OCI-LY3 (cell line): ENCODE data around the gene DHRSX.
"Not testable (repeated sequence)": the region's sequence is repeated elsewhere in the genome, so short reads cannot be mapped to it uniquely, and the experiment has no call there.

Experiments used
- H2AFZ ChIP-seq: fragments of 200-600, 300-600 bp; shearing (Covaris generic); 2 replicates; pipeline ENCODE4 v1.6.0; 2014; ENCODE audit warnings: antibody characterized with exemption, low read depth, low read length
- H3K27ac ChIP-seq: fragments of 200-600, 300-600 bp; sonication (generic); 2 replicates; pipeline ENCODE4 v1.5.1; 2014; ENCODE audit warnings: mild to moderate bottlenecking, low read length, moderate library complexity, mixed read lengths
- H3K27me3 ChIP-seq: fragments of 200-600, 300-600 bp; sonication (generic); 2 replicates; pipeline ENCODE4 v1.6.1; 2014; ENCODE audit warnings: low read depth, low read length, mixed read lengths
- H3K36me3 ChIP-seq: fragments of 200-600, 300-600 bp; sonication (generic); replicated peaks from 2 replicates; pipeline ENCODE3; 2014; ENCODE audit warnings: low read depth, low read length, mixed read lengths
- H3K4me1 ChIP-seq: fragments of 300-600, 200-600 bp; sonication (generic); 2 replicates; pipeline ENCODE4 v1.6.1; 2014; ENCODE audit warnings: low read length, mixed read lengths
- H3K4me2 ChIP-seq: fragments of 200-600, 300-600 bp; sonication (generic); 2 replicates; pipeline ENCODE4 v1.6.1; 2014; ENCODE audit warnings: low read length, mixed read lengths
- H3K4me3 ChIP-seq: fragments of 300-600, 200-600 bp; sonication (generic); 2 replicates; pipeline ENCODE4 v1.5.1; 2014; ENCODE audit warnings: antibody characterized with exemption, mild to moderate bottlenecking, low read length, moderate library complexity
- H3K79me2 ChIP-seq: fragments of 300-600, 200-600 bp; shearing (Covaris generic); 2 replicates; pipeline ENCODE4 v1.6.1; 2014; ENCODE audit warnings: mild to moderate bottlenecking, low read length, mixed read lengths
- H3K9ac ChIP-seq: fragments of 300-600, 200-600 bp; shearing (Covaris generic); 2 replicates; pipeline ENCODE4 v1.6.0; 2014; ENCODE audit warnings: mild to moderate bottlenecking, low read length, moderate library complexity
- H3K9me3 ChIP-seq: fragments of 200-600, 300-600 bp; shearing (Covaris generic); 2 replicates; pipeline ENCODE4 v1.6.1; 2014; ENCODE audit warnings: low read length, mixed read lengths; ENCODE audit not compliant: insufficient read depth
- H4K20me1 ChIP-seq: fragments of 200-600, 300-600 bp; sonication (generic); 2 replicates; pipeline ENCODE4 v1.6.1; 2016; ENCODE audit warnings: low read length, mixed read lengths; ENCODE audit not compliant: insufficient read depth
- EZH2phosphoT487 ChIP-seq: fragments of 200-600 bp; shearing (Covaris generic); IDR thresholded peaks from 2 replicates; pipeline ENCODE4 v1.6.1; 2018; ENCODE audit warnings: antibody characterized with exemption, mixed run types, low read depth
- TF ChIP-seq, protein P1 (sequence below): fragments of 200-600, 300-600 bp; sonication (generic); IDR thresholded peaks from 2 replicates; pipeline ENCODE4 v1.5.1; 2014; ENCODE audit warnings: antibody characterized with exemption, low read length, low read depth

The DHRSX gene

DNA sequence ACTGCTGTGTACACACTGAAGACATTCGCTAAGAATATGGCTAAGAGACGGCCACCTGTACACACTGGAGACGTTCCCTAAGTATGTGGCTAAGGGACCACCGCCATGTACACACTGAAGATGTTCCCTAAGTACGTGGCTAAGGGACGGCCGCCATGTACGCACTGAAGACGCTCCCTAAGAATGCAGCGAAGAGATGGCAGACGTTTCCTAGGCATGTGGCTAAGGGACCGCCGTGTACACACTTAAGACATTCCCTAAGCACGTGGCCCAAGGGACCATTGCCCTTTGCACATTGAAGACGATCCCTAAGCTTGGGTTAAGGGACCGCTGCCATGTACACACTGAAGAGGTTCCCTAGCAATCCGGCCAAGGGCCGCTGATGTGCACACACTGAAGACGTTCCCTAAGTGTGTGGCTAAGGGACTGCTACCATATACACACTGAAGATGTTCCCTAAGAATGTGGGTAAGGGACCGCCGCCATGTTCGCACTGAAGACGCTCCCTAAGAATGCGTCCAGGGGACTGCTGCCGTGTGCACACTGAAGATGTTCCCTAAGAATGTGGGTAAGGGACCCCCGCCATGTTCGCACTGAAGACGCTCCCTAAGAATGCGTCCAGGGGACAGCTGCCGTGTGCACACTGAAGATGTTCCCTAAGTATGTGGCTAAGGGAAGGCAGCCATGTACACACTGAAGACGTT, 36.7 kb downstream of the DHRSX start:
- H3K4me1 ChIP-seq: no peaks in the 10 kb centered on the region
- no peaks in the 10 kb centered on the region for H3K27me3 ChIP-seq
- H3K27ac ChIP-seq: no peak overlapping the region
- H3K9ac ChIP-seq: no peak overlapping the region
- H2AFZ ChIP-seq: no peak overlapping the region
- no peak for TF ChIP-seq EZH2phosphoT487
- TF ChIP-seq, protein P1, sequence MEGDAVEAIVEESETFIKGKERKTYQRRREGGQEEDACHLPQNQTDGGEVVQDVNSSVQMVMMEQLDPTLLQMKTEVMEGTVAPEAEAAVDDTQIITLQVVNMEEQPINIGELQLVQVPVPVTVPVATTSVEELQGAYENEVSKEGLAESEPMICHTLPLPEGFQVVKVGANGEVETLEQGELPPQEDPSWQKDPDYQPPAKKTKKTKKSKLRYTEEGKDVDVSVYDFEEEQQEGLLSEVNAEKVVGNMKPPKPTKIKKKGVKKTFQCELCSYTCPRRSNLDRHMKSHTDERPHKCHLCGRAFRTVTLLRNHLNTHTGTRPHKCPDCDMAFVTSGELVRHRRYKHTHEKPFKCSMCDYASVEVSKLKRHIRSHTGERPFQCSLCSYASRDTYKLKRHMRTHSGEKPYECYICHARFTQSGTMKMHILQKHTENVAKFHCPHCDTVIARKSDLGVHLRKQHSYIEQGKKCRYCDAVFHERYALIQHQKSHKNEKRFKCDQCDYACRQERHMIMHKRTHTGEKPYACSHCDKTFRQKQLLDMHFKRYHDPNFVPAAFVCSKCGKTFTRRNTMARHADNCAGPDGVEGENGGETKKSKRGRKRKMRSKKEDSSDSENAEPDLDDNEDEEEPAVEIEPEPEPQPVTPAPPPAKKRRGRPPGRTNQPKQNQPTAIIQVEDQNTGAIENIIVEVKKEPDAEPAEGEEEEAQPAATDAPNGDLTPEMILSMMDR: no peak
- peaks cover 77% of the 10 kb centered on the region for H3K79me2 ChIP-seq
- peaks cover 60% of the 10 kb centered on the region for H4K20me1 ChIP-seq
- no peak overlapping the region for H3K4me3 ChIP-seq
- no peaks in the 10 kb centered on the region for H3K9me3 ChIP-seq
- H3K36me3 ChIP-seq: no peaks in the 10 kb centered on the region
- H3K4me2 ChIP-seq: no peak overlapping the region

DNA sequence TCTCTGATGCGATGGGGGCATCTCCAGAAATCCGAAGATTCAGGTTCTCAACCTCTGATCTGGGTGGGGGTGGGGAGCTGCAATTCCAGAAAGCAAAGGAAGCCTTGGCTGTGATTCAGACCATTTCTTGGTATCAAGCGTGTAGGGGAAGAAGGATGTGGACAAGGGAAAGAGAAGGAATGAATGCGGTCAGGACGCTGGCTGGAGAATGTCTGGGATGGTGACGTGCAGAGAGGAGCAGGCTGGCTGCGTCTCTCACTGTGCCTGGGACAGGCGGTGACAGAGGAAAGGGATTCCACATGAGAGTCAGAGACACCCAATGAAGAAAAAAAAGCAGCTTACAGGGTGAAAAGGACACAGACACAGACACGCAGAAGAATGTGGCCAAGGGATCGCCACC, 37.3 kb downstream of the DHRSX start:
- H3K27ac ChIP-seq, H3K36me3 ChIP-seq, H3K9ac ChIP-seq, H3K4me3 ChIP-seq, H3K4me2 ChIP-seq, H3K9me3 ChIP-seq, H3K4me1 ChIP-seq, H2AFZ ChIP-seq, H3K27me3 ChIP-seq: not testable (repeated sequence)
- Histone ChIP-seq H3K79me2 (peaks cover 77% of the 10 kb centered on the region), H4K20me1 (peaks cover 58% of the 10 kb centered on the region)

DNA sequence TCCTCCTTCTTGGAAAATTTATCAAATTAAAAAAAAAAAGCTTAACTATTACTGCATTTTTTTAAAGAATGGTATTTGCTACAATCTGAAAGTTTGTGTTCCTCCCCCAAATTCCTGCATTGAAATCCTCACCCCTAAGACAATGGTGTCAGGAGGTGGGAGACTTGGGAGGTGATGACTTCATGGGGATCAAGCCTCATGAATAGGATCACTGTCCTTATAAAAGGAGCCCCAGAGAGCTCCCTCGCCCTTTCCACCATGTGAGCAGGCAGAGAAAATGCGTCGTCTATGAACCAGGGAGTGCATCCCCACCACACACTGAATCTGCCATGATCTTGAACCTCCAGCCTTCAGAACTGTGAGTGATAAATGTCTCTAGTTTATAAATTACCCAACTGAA, 38.0 kb downstream of the DHRSX start:
- no peak for TF ChIP-seq EZH2phosphoT487
- TF ChIP-seq, protein P1: no peak
- Histone ChIP-seq H3K27me3 (no peaks in the 10 kb centered on the region), H3K36me3 (peaks cover 8% of the 10 kb centered on the region), H2AFZ (no peak overlapping the region), H3K79me2 (peaks cover 78% of the 10 kb centered on the region), H3K4me1 (no peaks in the 10 kb centered on the region), H3K4me2 (no peak overlapping the region), H3K4me3 (no peak overlapping the region), H3K9me3 (no peaks in the 10 kb centered on the region), H3K9ac (no peak overlapping the region), H4K20me1 (peaks cover 59% of the 10 kb centered on the region), H3K27ac (no peak overlapping the region)

DNA sequence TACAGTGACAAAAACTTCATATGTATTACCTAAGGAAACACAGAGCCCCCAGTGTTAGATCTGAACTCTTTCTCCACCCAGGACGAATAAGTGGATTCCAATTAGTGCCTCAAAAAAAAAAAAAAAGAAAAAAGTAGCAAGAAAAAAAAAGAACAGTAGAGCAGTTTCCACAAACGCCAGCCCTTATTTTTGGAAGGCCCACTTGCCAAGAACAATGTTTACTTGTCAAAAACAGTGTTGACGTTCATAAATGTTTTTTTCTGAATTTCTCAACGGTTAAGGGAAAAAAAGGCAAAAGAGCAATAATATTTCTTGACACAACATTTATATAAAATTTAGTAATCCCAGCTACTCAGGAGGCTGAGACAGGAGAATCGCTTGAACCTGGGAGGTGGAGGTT, 38.7 kb downstream of the DHRSX start:
- H3K36me3 ChIP-seq: peaks cover 8% of the 10 kb centered on the region
- H2AFZ ChIP-seq: no peak overlapping the region
- H3K9ac ChIP-seq: no peak overlapping the region
- no peaks in the 10 kb centered on the region for H3K4me1 ChIP-seq
- no peak overlapping the region for H3K4me2 ChIP-seq
- H3K79me2 ChIP-seq: peaks cover 80% of the 10 kb centered on the region
- no peak overlapping the region for H3K4me3 ChIP-seq
- H3K9me3 ChIP-seq: no peaks in the 10 kb centered on the region
- TF ChIP-seq, protein P1: no peak
- no peak for TF ChIP-seq EZH2phosphoT487
- no peak overlapping the region for H3K27ac ChIP-seq
- no peaks in the 10 kb centered on the region for H3K27me3 ChIP-seq
- H4K20me1 ChIP-seq: peaks cover 63% of the 10 kb centered on the region
